ENCODE measurements around the gene ARHGAP15. TPM values are rescaled to one million over a fixed set of nuclear protein-coding genes. Genes with fewer than 3 reads are reported as not detected.

Gene ARHGAP15
- total RNA-seq, 1 experiment from 2014 or later: not detected

- Histone ChIP-seq H3K4me3 (ENCODE audit: insufficient read depth, low read depth, low read length) (no peak overlapping the region), H3K27me3 (ENCODE audit: control insufficient read depth, insufficient read depth, low read length) (no peaks in the 10 kb centered on the region), H3K36me3 (replicated peaks; ENCODE audit: control insufficient read depth, insufficient read depth, low read length) (no peaks in the 10 kb centered on the region)
- no peak for DNase-seq
Observed at GRCh38 chr2:143582046-143582747, 453.0 kb downstream of the ARHGAP15 start.

GRCh38 chr2:143584936-143585335, 455.7 kb downstream of the ARHGAP15 start:
- no peaks in the 10 kb centered on the region for H3K27me3 ChIP-seq (ENCODE audit: control insufficient read depth, insufficient read depth, low read length)
- no peak for DNase-seq
- no peak overlapping the region for H3K4me3 ChIP-seq (ENCODE audit: insufficient read depth, low read depth, low read length)
- no peaks in the 10 kb centered on the region for H3K36me3 ChIP-seq (replicated peaks; ENCODE audit: control insufficient read depth, insufficient read depth, low read length)

GRCh38 chr2:143586119-143586518, 456.9 kb downstream of the ARHGAP15 start:
- DNase-seq: no peak
- H3K4me3 ChIP-seq (ENCODE audit: insufficient read depth, low read depth, low read length): no peak overlapping the region
- H3K27me3 ChIP-seq (ENCODE audit: control insufficient read depth, insufficient read depth, low read length): no peaks in the 10 kb centered on the region
- H3K36me3 ChIP-seq (replicated peaks; ENCODE audit: control insufficient read depth, insufficient read depth, low read length): no peaks in the 10 kb centered on the region

GRCh38 chr2:143588746-143589145, 459.5 kb downstream of the ARHGAP15 start:
- DNase-seq: no peak
- H3K4me3 ChIP-seq (ENCODE audit: insufficient read depth, low read depth, low read length): no peak overlapping the region
- H3K27me3 ChIP-seq (ENCODE audit: control insufficient read depth, insufficient read depth, low read length): no peaks in the 10 kb centered on the region
- H3K36me3 ChIP-seq (replicated peaks; ENCODE audit: control insufficient read depth, insufficient read depth, low read length): no peaks in the 10 kb centered on the region

GRCh38 chr2:143594161-143594560, 464.9 kb downstream of the ARHGAP15 start:
- Histone ChIP-seq H3K36me3 (replicated peaks; ENCODE audit: control insufficient read depth, insufficient read depth, low read length) (no peaks in the 10 kb centered on the region), H3K4me3 (ENCODE audit: insufficient read depth, low read depth, low read length) (no peak overlapping the region), H3K27me3 (ENCODE audit: control insufficient read depth, insufficient read depth, low read length) (no peaks in the 10 kb centered on the region)
- no peak for DNase-seq

GRCh38 chr2:143594745-143595144, 465.5 kb downstream of the ARHGAP15 start:
- no peaks in the 10 kb centered on the region for H3K36me3 ChIP-seq (replicated peaks; ENCODE audit: control insufficient read depth, insufficient read depth, low read length)
- no peak for DNase-seq
- H3K27me3 ChIP-seq (ENCODE audit: control insufficient read depth, insufficient read depth, low read length): no peaks in the 10 kb centered on the region
- no peak overlapping the region for H3K4me3 ChIP-seq (ENCODE audit: insufficient read depth, low read depth, low read length)

- no peak for DNase-seq
- Histone ChIP-seq H3K36me3 (replicated peaks; ENCODE audit: control insufficient read depth, insufficient read depth, low read length) (no peaks in the 10 kb centered on the region), H3K27me3 (ENCODE audit: control insufficient read depth, insufficient read depth, low read length) (no peaks in the 10 kb centered on the region), H3K4me3 (ENCODE audit: insufficient read depth, low read depth, low read length) (no peak overlapping the region)
Observed at GRCh38 chr2:143600116-143600515, 470.9 kb downstream of the ARHGAP15 start.

- Histone ChIP-seq H3K4me3 (ENCODE audit: insufficient read depth, low read depth, low read length) (no peak overlapping the region), H3K36me3 (replicated peaks; ENCODE audit: control insufficient read depth, insufficient read depth, low read length) (no peaks in the 10 kb centered on the region), H3K27me3 (ENCODE audit: control insufficient read depth, insufficient read depth, low read length) (no peaks in the 10 kb centered on the region)
- DNase-seq: no peak
Observed at GRCh38 chr2:143601828-143602227, 472.6 kb downstream of the ARHGAP15 start.

- no peaks in the 10 kb centered on the region for H3K36me3 ChIP-seq (replicated peaks; ENCODE audit: control insufficient read depth, insufficient read depth, low read length)
- H3K27me3 ChIP-seq (ENCODE audit: control insufficient read depth, insufficient read depth, low read length): no peaks in the 10 kb centered on the region
- DNase-seq: no peak
- H3K4me3 ChIP-seq (ENCODE audit: insufficient read depth, low read depth, low read length): no peak overlapping the region
Observed at GRCh38 chr2:143603035-143603655, 473.9 kb downstream of the ARHGAP15 start.

GRCh38 chr2:143603846-143604565, 474.8 kb downstream of the ARHGAP15 start:
- H3K4me3 ChIP-seq (ENCODE audit: insufficient read depth, low read depth, low read length): no peak overlapping the region
- DNase-seq: no peak
- H3K27me3 ChIP-seq (ENCODE audit: control insufficient read depth, insufficient read depth, low read length): no peaks in the 10 kb centered on the region
- no peaks in the 10 kb centered on the region for H3K36me3 ChIP-seq (replicated peaks; ENCODE audit: control insufficient read depth, insufficient read depth, low read length)

- no peak overlapping the region for H3K4me3 ChIP-seq (ENCODE audit: insufficient read depth, low read depth, low read length)
- no peaks in the 10 kb centered on the region for H3K27me3 ChIP-seq (ENCODE audit: control insufficient read depth, insufficient read depth, low read length)
- no peak for DNase-seq
- H3K36me3 ChIP-seq (replicated peaks; ENCODE audit: control insufficient read depth, insufficient read depth, low read length): no peaks in the 10 kb centered on the region
Observed at GRCh38 chr2:143604566-143604959, 475.3 kb downstream of the ARHGAP15 start.

- H3K4me3 ChIP-seq (ENCODE audit: insufficient read depth, low read depth, low read length): no peak overlapping the region
- peak; percentile 2 for DNase-seq
Observed at GRCh38 chr2:143607231-143608062, 478.2 kb downstream of the ARHGAP15 start.

GRCh38 chr2:143608063-143608423, 478.8 kb downstream of the ARHGAP15 start:
- Histone ChIP-seq H3K36me3 (replicated peaks; ENCODE audit: control insufficient read depth, insufficient read depth, low read length) (no peaks in the 10 kb centered on the region), H3K27me3 (ENCODE audit: control insufficient read depth, insufficient read depth, low read length) (no peaks in the 10 kb centered on the region), H3K4me3 (ENCODE audit: insufficient read depth, low read depth, low read length) (no peak overlapping the region)
- no peak for DNase-seq

More at GRCh38 chr2:143607231-143608062, 478.2 kb downstream of the ARHGAP15 start:
- Histone ChIP-seq H3K27me3 (ENCODE audit: control insufficient read depth, insufficient read depth, low read length) (no peaks in the 10 kb centered on the region), H3K36me3 (replicated peaks; ENCODE audit: control insufficient read depth, insufficient read depth, low read length) (no peaks in the 10 kb centered on the region)

- no peaks in the 10 kb centered on the region for H3K36me3 ChIP-seq (replicated peaks; ENCODE audit: control insufficient read depth, insufficient read depth, low read length)
- DNase-seq: no peak
- no peak overlapping the region for H3K4me3 ChIP-seq (ENCODE audit: insufficient read depth, low read depth, low read length)
- H3K27me3 ChIP-seq (ENCODE audit: control insufficient read depth, insufficient read depth, low read length): no peaks in the 10 kb centered on the region
Observed at GRCh38 chr2:143608758-143609157, 479.5 kb downstream of the ARHGAP15 start.

Measured in H7 (cell line).